Liver (tissue), 9 donors: ENCODE measurements around the gene ENTHD1. TPM values are rescaled to one million over a fixed set of nuclear protein-coding genes. Genes with fewer than 3 reads are reported as not detected.

ENCODE experiments used
- DNase-seq: peaks from one replicate; pipeline ENCODE4 v3.0.0-alpha.2; 2017; ENCODE audit warnings: low spot score
- H3K27ac ChIP-seq, 2 donors: one replicate each; pipeline ENCODE4 v1.7.0; 2013; ENCODE audit warnings: inconsistent platforms in 2 of 2, low read length in 2 of 2, control low read depth in 1 of 2, low read depth in 1 of 2, mild to moderate bottlenecking in 1 of 2
- H3K27me3 ChIP-seq, 4 donors: one replicate each; pipeline versions ENCODE4 v1.6.1 to v1.7.0; 2013; ENCODE audit warnings: low read length in 3 of 4, inconsistent platforms in 1 of 4, mild to moderate bottlenecking in 1 of 4, moderate library complexity in 1 of 4; ENCODE audit not compliant: control insufficient read depth in 4 of 4, insufficient read depth in 4 of 4
- H3K36me3 ChIP-seq, 4 donors: one replicate each; pipeline versions ENCODE4 v1.6.1 to v1.7.0; 2013; ENCODE audit warnings: low read length in 3 of 4, mild to moderate bottlenecking in 3 of 4, low read depth in 1 of 4, moderate library complexity in 1 of 4; ENCODE audit not compliant: control insufficient read depth in 4 of 4, insufficient read depth in 3 of 4
- H3K4me1 ChIP-seq, 4 donors: one replicate each; pipeline versions ENCODE4 v1.6.1 to v1.7.0; 2013; ENCODE audit warnings: low read length in 3 of 4, mild to moderate bottlenecking in 3 of 4, moderate library complexity in 1 of 4; ENCODE audit not compliant: control insufficient read depth in 4 of 4, insufficient read depth in 4 of 4
- H3K4me3 ChIP-seq, 3 donors: one replicate each; pipeline versions ENCODE4 v1.6.1 to v1.7.0; 2013; ENCODE audit warnings: low read length in 3 of 3, control low read depth in 1 of 3, low read depth in 1 of 3, mild to moderate bottlenecking in 1 of 3
- H3K9ac ChIP-seq, 2 donors: one replicate each; pipeline ENCODE4 v1.7.0; 2013; ENCODE audit warnings: low read length in 2 of 2, mild to moderate bottlenecking in 2 of 2, moderate library complexity in 2 of 2, control low read depth in 1 of 2, low read depth in 1 of 2
- H3K9me3 ChIP-seq, 4 donors: one replicate each; pipeline versions ENCODE4 v1.6.1 to v1.7.0; 2013; ENCODE audit warnings: low read length in 3 of 4; ENCODE audit not compliant: control insufficient read depth in 4 of 4
- ATF3 ChIP-seq: IDR thresholded peaks from 2 replicates; pipeline ENCODE4 v1.6.1; 2016; ENCODE audit warnings: antibody characterized with exemption
- FOXA1 ChIP-seq: IDR thresholded peaks from 2 replicates; pipeline ENCODE4 v1.6.1; 2016; ENCODE audit warnings: antibody characterized with exemption
- FOXA2 ChIP-seq: IDR thresholded peaks from 2 replicates; pipeline ENCODE4 v1.6.1; 2016; ENCODE audit warnings: antibody characterized with exemption
- HNF4A ChIP-seq, 2 donors: conservative IDR thresholded peaks; 2 replicates each; pipeline ENCODE4 v1.6.1; 2016; ENCODE audit warnings: antibody characterized with exemption in 2 of 2, mild to moderate bottlenecking in 2 of 2
- HNF4G ChIP-seq: IDR thresholded peaks from 2 replicates; pipeline ENCODE4 v1.6.1; 2016; ENCODE audit warnings: antibody characterized with exemption
- JUND ChIP-seq, 2 donors: IDR thresholded peaks; 2 replicates each; pipeline ENCODE4 v1.6.1; 2016; ENCODE audit warnings: antibody characterized with exemption in 2 of 2
- RAD21 ChIP-seq, 2 donors: IDR thresholded peaks; 2 replicates each; pipeline ENCODE4 v1.6.1; 2016; ENCODE audit warnings: antibody characterized with exemption in 2 of 2, mild to moderate bottlenecking in 2 of 2
- REST ChIP-seq: IDR thresholded peaks from 2 replicates; pipeline ENCODE4 v1.6.1; 2016; ENCODE audit warnings: antibody characterized with exemption, mild to moderate bottlenecking
- RXRA ChIP-seq, 2 donors: IDR thresholded peaks; 2 replicates each; pipeline ENCODE4 v1.6.1; 2017 to 2018; ENCODE audit warnings: antibody characterized with exemption in 2 of 2, mild to moderate bottlenecking in 1 of 2
- SP1 ChIP-seq: IDR thresholded peaks from 2 replicates; pipeline ENCODE4 v1.6.1; 2018; ENCODE audit warnings: antibody characterized with exemption, mild to moderate bottlenecking
- TAF1 ChIP-seq: conservative IDR thresholded peaks from 2 replicates; pipeline ENCODE4 v1.6.1; 2016; ENCODE audit warnings: antibody characterized with exemption, mild to moderate bottlenecking
- ZBTB33 ChIP-seq: IDR thresholded peaks from 2 replicates; pipeline ENCODE4 v1.6.1; 2016; ENCODE audit warnings: antibody characterized with exemption
- WGBS: extraction: QIAGEN DNeasy Blood & Tissue Kit; methylation state at CpG from one replicate; pipeline ENCODE4 v1.1.7; 2013; 5-methylcytosine and 5-hydroxymethylcytosine counted together
- polyA plus RNA-seq, 2 donors: library from polyadenylated mRNA; stranded (reverse) in 1 of 2; unstranded in 1 of 2; fragments of 200-250 nt in 1 of 2; fragments of >200 nt in 1 of 2; fragmentation: Nextera tagmentation in 1 of 2; extraction: Ambion mirVana in 1 of 2; gene quantifications; one replicate each; pipeline versions ENCODE4 v1.2.1 to v1.2.3, GENCODE V29; 2013 to 2015
- total RNA-seq, 2 donors: library from RNA; depleted of rRNA; stranded (reverse); fragments of >200 nt; gene quantifications; one replicate each; pipeline ENCODE4 v1.2.3, GENCODE V29; 2014
- TF ChIP-seq, protein P1 (sequence below): IDR thresholded peaks from 2 replicates; pipeline ENCODE4 v1.6.1; 2016; ENCODE audit warnings: antibody characterized with exemption
- donor health status: healthy.
- donor health status: healthy.
- donor health status: healthy.
- donor health status: healthy.
- donor health status: healthy.

Gene ENTHD1
- total and polyA plus RNA-seq, 4 donors = not detected

DNA sequence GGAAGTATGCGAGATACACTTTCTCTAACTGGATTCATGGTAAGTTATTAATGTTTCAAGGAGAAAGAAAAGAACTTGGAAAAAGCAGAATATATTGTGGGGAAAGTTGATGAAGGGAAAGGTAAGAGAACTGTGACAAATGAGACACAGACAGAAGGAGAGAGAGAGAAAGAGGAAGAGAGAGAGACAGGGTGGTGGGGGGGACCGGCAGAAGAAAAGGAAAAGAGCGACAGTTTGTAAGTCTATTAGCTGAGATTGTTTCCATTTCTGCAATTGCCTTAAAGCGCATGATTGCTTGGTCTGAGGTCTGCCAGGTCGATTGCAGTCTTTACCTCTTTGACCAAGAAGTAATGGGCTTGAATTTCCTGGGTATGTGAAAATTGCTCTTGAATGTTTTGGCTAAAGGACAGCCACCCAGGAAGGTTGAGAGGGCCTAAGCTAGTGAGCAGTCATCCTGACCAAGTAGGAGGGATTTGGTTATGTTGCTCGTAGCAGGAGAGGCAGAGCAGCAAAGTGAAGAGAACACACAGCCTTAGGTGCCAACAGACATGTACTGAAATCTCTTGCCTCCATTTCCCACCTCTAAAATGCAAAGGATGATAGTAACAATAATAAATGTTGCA, 43.1 kb upstream of the ENTHD1 start (continued):
- TF ChIP-seq FOXA1 (no peak), REST (no peak)

GRCh38 chr22:39935612-39936011, 42.1 kb upstream of the ENTHD1 start:
- H3K27ac ChIP-seq = no peak overlapping the region
- DNase-seq = no peak
- WGBS = 83% methylated on average over 6 of the region's 6 CpGs
- no peaks in the 10 kb centered on the region for H3K9me3 ChIP-seq
- peaks cover 0 to 6% (median 0%) of the 10 kb centered on the region in 4 donors for H3K27me3 ChIP-seq
- no peaks in the 10 kb centered on the region for H3K36me3 ChIP-seq
- no peak for TF ChIP-seq ZBTB33
- TF ChIP-seq ATF3 = no peak
- TF ChIP-seq RAD21 (IDR thresholded peaks at IDR 0.05) = no peak
- no peak for TF ChIP-seq TAF1
- TF ChIP-seq SP1 = no peak
- TF ChIP-seq FOXA2 = no peak
- TF ChIP-seq JUND (IDR thresholded peaks at IDR 0.05) = no peak
- TF ChIP-seq RXRA (IDR thresholded peaks at IDR 0.05) = no peak
- no peak for TF ChIP-seq HNF4G
- no peak for TF ChIP-seq HNF4A (conservative IDR thresholded peaks at IDR 0.05)
- TF ChIP-seq, protein P1, sequence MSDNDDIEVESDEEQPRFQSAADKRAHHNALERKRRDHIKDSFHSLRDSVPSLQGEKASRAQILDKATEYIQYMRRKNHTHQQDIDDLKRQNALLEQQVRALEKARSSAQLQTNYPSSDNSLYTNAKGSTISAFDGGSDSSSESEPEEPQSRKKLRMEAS = no peak
- no peak for TF ChIP-seq REST
- no peaks in the 10 kb centered on the region for H3K4me1 ChIP-seq
- no peak overlapping the region for H3K4me3 ChIP-seq
- no peak overlapping the region for H3K9ac ChIP-seq
